Measurements from ENCODE around the gene RABGAP1L.

GRCh38 chr1:174800876-174801275 lies 641.6 kb downstream of the RABGAP1L start:
- TF ChIP-seq CTCF (IDR thresholded peaks at IDR 0.05), result no peak
- no peak for TF ChIP-seq POLR2A (IDR thresholded peaks at IDR 0.05)

Data from thyroid gland (tissue), 4 donors.